Coronary artery (tissue), 2 donors: Measurements from ENCODE around the gene BCL11A.

Experiments used
- DNase-seq: peaks from one replicate; pipeline ENCODE4 v3.0.0-alpha.2; 2017; ENCODE audit warnings: low spot score
- H3K27ac ChIP-seq, 2 donors: fragments of 200-600 bp; sonication (generic); one replicate each; pipeline ENCODE4 v1.5.1; 2016 to 2019
- H3K4me3 ChIP-seq: fragments of 200-600 bp; sonication (generic); 2 replicates; pipeline ENCODE4 v1.5.1; 2016; ENCODE audit warnings: mild to moderate bottlenecking, moderate library complexity
- CTCF ChIP-seq: fragments of 200-600 bp; sonication (generic); IDR thresholded peaks from one replicate; pipeline ENCODE4 v1.5.1; 2019; ENCODE audit warnings: antibody characterized with exemption

The BCL11A gene

DNA sequence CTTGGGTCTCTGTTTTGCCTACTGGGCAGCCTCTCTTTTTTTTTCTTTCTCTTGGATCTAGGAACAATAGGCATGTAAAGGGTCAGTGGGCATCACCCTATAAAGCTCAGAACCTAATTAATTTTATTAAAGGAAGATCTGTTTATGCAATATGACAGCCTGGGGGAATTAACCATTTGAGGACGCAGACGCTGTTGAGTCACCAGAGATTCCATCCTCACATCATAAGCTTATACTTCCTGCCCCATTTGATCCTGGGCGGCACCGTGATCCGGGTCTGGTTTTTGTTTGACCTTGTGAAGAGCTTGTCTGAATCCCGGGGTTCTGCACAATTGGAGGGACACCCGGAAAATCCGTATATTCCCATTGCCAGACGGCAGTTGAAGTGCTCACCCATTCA lies 16.8 kb upstream of the BCL11A start:
- no peak for TF ChIP-seq CTCF
- no peak for DNase-seq
- no peak overlapping the region for H3K27ac ChIP-seq
- no peak overlapping the region for H3K4me3 ChIP-seq

- H3K4me3 ChIP-seq: peak overlapping the region; percentile 26
- no peak for TF ChIP-seq CTCF
- no peak for DNase-seq
- no peak overlapping the region for H3K27ac ChIP-seq
Measured at GRCh38 chr2:60569680-60570111, 16.2 kb upstream of the BCL11A start.

DNA sequence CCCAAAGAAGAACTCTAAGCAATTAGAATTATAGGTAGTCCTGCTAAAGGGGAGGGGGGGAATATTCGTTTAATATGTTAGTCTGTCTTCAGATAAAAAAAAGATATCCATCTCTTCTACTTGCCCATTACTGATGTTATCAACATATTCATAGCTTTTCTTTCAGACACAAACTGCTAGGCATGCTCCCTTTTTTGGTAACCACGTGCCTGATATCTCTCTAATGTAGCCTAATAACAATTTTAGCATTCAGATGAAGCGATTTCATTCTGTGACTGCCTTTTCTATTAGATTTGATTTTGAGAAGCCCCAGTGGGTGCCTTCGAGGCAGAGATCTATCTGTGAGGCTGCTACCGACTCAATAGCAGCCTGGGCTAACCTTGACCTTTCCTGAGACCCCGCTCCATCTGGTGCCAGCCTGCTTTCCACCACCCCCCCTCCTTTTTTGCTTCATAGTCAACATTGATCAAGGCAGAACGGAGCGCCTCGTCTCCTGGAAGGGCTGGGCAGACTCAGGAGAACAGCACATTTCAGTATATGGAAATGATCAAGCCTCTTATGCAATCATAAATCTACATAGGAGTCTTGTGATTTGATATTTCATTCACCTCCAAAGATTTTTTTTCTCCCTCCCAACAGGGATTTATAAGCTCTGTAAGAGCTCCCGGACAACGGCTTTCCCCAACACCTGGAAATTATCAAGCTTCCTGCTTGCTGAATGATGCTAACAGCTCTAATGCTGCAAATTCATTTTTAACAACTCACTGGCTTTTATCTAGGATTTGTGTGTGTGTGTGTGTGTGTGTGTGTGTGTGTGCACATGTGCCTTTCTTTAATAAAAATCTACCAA lies 14.7 kb upstream of the BCL11A start:
- no peak overlapping the region for H3K27ac ChIP-seq
- no peak overlapping the region for H3K4me3 ChIP-seq
- no peak for TF ChIP-seq CTCF
- DNase-seq: no peak

- no peak overlapping the region for H3K4me3 ChIP-seq
- no peak overlapping the region for H3K27ac ChIP-seq
- DNase-seq: no peak
- TF ChIP-seq CTCF: no peak
Measured at GRCh38 chr2:60567096-60567495, 13.6 kb upstream of the BCL11A start.

DNA sequence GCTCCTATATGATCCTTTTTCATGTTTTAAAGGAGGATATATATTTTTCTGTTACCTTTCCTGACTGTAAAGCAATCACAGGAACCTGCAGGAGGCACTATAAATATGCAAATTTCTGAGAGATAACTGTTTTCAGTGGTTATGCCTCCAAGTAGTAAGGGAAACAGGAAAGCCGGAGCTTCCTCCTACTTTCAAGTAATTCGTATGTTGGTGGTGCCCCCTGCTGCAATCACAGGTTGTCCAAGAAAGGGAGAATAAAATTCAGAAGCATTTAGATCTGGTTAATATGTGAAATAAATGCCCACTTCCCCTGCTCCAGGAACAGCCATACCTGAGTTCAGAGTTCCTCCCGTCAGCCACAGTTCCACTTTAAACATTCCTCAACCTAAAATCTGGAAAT lies 12.0 kb upstream of the BCL11A start:
- H3K4me3 ChIP-seq: no peak overlapping the region
- no peak overlapping the region for H3K27ac ChIP-seq
- no peak for DNase-seq
- TF ChIP-seq CTCF: no peak

- Histone ChIP-seq H3K27ac (no peak overlapping the region), H3K4me3 (no peak overlapping the region)
- no peak for DNase-seq
- TF ChIP-seq CTCF: no peak
Measured at GRCh38 chr2:60560734-60561644, 7.5 kb upstream of the BCL11A start.
